Mesendoderm (in vitro differentiated cells): ENCODE data around the gene PARVB.

ENCODE experiments used
- DNase-seq: peaks from one replicate; pipeline ENCODE4 v3.0.0; 2013
- H2AK5ac ChIP-seq: 2 replicates; pipeline ENCODE4 v1.6.1; 2013; ENCODE audit warnings: low read length, inconsistent platforms
- H2BK120ac ChIP-seq: 2 replicates; pipeline ENCODE4 v1.6.1; 2013; ENCODE audit warnings: low read depth, mild to moderate bottlenecking, low read length, moderate library complexity, mixed read lengths
- H2BK15ac ChIP-seq: replicated peaks from 2 replicates; pipeline ENCODE4 v1.6.1; 2013; ENCODE audit warnings: low read depth, mild to moderate bottlenecking, moderate library complexity
- H2BK5ac ChIP-seq: 2 replicates; pipeline ENCODE4 v1.6.1; 2013; ENCODE audit warnings: low read length, inconsistent platforms
- H3K18ac ChIP-seq: 2 replicates; pipeline ENCODE4 v1.6.1; 2013; ENCODE audit warnings: mild to moderate bottlenecking, low read length, mixed read lengths
- H3K23ac ChIP-seq: one replicate; pipeline ENCODE4 v1.6.1; 2013; ENCODE audit warnings: low read length
- H3K27ac ChIP-seq: 2 replicates; pipeline ENCODE4 v1.5.1; 2013; ENCODE audit warnings: low read depth, mild to moderate bottlenecking, inconsistent platforms, low read length, moderate library complexity
- H3K27me3 ChIP-seq: 2 replicates; pipeline ENCODE4 v1.6.1; 2013; ENCODE audit warnings: low read length, control low read depth, mild to moderate bottlenecking, inconsistent platforms; ENCODE audit not compliant: insufficient read depth, poor library complexity
- H3K36me3 ChIP-seq: 2 replicates; pipeline ENCODE4 v1.6.1; 2013; ENCODE audit warnings: low read length, inconsistent platforms; ENCODE audit not compliant: control insufficient read depth, insufficient read depth
- H3K4ac ChIP-seq: one replicate; pipeline ENCODE4 v1.6.1; 2013; ENCODE audit warnings: low read depth, mild to moderate bottlenecking, low read length, moderate library complexity
- H3K4me1 ChIP-seq: 2 replicates; pipeline ENCODE4 v1.6.1; 2013; ENCODE audit warnings: low read depth, low read length, inconsistent platforms; ENCODE audit not compliant: control insufficient read depth
- H3K4me2 ChIP-seq: 2 replicates; pipeline ENCODE4 v1.6.1; 2013; ENCODE audit warnings: low read length
- H3K4me3 ChIP-seq: 2 replicates; pipeline ENCODE4 v1.5.1; 2013; ENCODE audit warnings: mild to moderate bottlenecking, low read length
- H3K56ac ChIP-seq: one replicate; pipeline ENCODE4 v1.6.1; 2013; ENCODE audit warnings: low read length
- H3K79me1 ChIP-seq: 2 replicates; pipeline ENCODE4 v1.6.1; 2013; ENCODE audit warnings: low read length, inconsistent platforms
- H3K79me2 ChIP-seq: 2 replicates; pipeline ENCODE4 v1.6.1; 2013; ENCODE audit warnings: mild to moderate bottlenecking, low read length; ENCODE audit not compliant: control insufficient read depth, insufficient read depth
- H3K9ac ChIP-seq: 2 replicates; pipeline ENCODE4 v1.6.1; 2013; ENCODE audit warnings: low read length, inconsistent platforms
- H4K5ac ChIP-seq: one replicate; pipeline ENCODE4 v1.6.1; 2013; ENCODE audit warnings: low read length
- H4K8ac ChIP-seq: one replicate; pipeline ENCODE4 v1.6.1; 2013; ENCODE audit warnings: low read depth, mild to moderate bottlenecking, control low read depth, low read length, moderate library complexity
- WGBS: extraction: QIAGEN DNeasy Blood & Tissue Kit; methylation state at CpG from one replicate; pipeline ENCODE4 v1.1.7; 2013; ENCODE audit warnings: low lambda C conversion rate, missing lambda C conversion rate; ENCODE audit not compliant: insufficient coverage; ENCODE audit errors: extremely low coverage; 5-methylcytosine and 5-hydroxymethylcytosine counted together

Gene PARVB

DNA sequence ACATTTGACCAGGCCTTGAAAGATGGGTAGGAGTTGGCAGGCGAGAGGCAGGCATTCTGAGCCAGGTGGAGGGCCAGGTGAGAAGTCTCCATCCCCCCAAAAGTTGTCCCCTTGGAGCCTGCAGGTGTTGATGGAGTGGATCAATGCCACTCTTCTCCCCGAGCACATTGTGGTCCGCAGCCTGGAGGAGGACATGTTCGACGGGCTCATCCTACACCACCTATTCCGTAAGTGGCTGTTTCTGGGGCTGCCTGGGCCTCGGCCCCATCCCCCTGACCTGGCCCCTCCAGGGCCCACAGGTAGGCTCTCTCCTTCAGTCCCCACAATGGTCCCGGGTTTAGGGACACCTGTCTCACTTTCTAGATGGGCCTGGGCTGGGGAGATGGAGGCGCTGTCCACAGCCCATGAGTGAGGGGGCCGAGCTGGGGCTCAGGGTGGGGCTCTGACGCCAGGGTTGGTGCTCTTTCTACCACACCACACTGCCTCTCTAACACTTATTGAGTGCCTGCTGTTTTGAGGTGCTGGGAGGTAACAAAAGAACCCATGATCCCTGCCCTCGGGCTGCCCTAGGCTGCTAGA lies 163.6 kb downstream of the PARVB start:
- Histone ChIP-seq H3K4me3 (no peak overlapping the region), H3K36me3 (no peaks in the 10 kb centered on the region), H3K9ac (no peak overlapping the region), H4K8ac (no peak overlapping the region), H3K18ac (no peak overlapping the region), H2BK5ac (no peak overlapping the region), H2AK5ac (no peak overlapping the region), H3K23ac (no peak overlapping the region), H3K4me2 (no peak overlapping the region), H4K5ac (no peak overlapping the region), H3K27me3 (no peaks in the 10 kb centered on the region), H3K27ac (no peak overlapping the region), H3K4me1 (no peaks in the 10 kb centered on the region), H3K56ac (no peak overlapping the region), H3K79me2 (no peaks in the 10 kb centered on the region), H2BK15ac (no peak overlapping the region), H3K4ac (no peak overlapping the region), H3K79me1 (no peaks in the 10 kb centered on the region), H2BK120ac (no peak overlapping the region)
- no CpG with 5 or more reads among the region's 12 CpGs for WGBS
- no peak for DNase-seq

- no peak overlapping the region for H3K18ac ChIP-seq
- whole genome bisulfite sequencing, result no CpG with 5 or more reads among the region's 8 CpGs
- no peak overlapping the region for H3K4me2 ChIP-seq
- no peaks in the 10 kb centered on the region for H3K27me3 ChIP-seq
- no peak overlapping the region for H4K5ac ChIP-seq
- no peak overlapping the region for H2BK5ac ChIP-seq
- H2BK120ac ChIP-seq, result no peak overlapping the region
- no peaks in the 10 kb centered on the region for H3K36me3 ChIP-seq
- H3K4me1 ChIP-seq, result no peaks in the 10 kb centered on the region
- DNase-seq, result no peak
- no peak overlapping the region for H3K4ac ChIP-seq
- no peaks in the 10 kb centered on the region for H3K79me1 ChIP-seq
- H2BK15ac ChIP-seq, result no peak overlapping the region
- H3K56ac ChIP-seq, result no peak overlapping the region
- no peak overlapping the region for H4K8ac ChIP-seq
- no peak overlapping the region for H3K9ac ChIP-seq
- H3K79me2 ChIP-seq, result no peaks in the 10 kb centered on the region
- H3K4me3 ChIP-seq, result no peak overlapping the region
- no peak overlapping the region for H3K27ac ChIP-seq
- no peak overlapping the region for H3K23ac ChIP-seq
- H2AK5ac ChIP-seq, result no peak overlapping the region
Observed at GRCh38 chr22:44188316-44188715, 164.2 kb downstream of the PARVB start.

DNA sequence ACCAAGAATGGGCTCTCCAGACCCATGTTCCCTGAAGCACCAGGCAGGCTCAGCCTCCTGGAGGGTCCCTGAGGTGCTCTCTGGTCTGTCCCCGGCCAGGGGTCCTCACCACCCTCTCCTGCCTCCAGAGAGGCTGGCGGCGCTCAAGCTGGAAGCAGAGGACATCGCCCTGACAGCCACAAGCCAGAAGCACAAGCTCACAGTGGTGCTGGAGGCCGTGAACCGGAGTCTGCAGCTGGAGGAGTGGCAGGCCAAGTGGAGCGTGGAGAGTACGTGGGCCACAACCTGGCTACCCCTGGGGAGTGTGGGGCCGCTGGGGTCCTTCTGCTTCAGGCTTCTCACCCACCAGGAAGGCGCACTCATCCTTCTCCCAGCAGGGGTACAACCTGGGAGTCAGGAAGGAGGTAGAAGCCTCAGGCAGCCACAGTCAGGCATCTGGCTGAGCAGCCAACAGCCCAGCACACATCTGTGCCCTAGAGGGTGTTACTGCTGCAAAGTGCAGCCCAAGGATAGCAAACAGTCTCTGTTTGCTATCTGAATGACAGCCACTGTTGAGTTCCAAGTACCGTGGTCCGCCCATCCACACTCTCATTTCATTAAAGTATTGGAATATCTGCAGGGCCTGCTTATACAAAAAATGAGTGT lies 165.0 kb downstream of the PARVB start:
- no peaks in the 10 kb centered on the region for H3K27me3 ChIP-seq
- H3K56ac ChIP-seq, result no peak overlapping the region
- no peaks in the 10 kb centered on the region for H3K79me1 ChIP-seq
- H3K4me1 ChIP-seq, result no peaks in the 10 kb centered on the region
- no peak overlapping the region for H2BK5ac ChIP-seq
- H2BK15ac ChIP-seq, result no peak overlapping the region
- H2BK120ac ChIP-seq, result no peak overlapping the region
- H3K9ac ChIP-seq, result no peak overlapping the region
- no peak overlapping the region for H3K23ac ChIP-seq
- no peaks in the 10 kb centered on the region for H3K36me3 ChIP-seq
- no peak for DNase-seq
- no peak overlapping the region for H2AK5ac ChIP-seq
- H4K5ac ChIP-seq, result no peak overlapping the region
- H3K18ac ChIP-seq, result no peak overlapping the region
- no peak overlapping the region for H3K4ac ChIP-seq
- H3K27ac ChIP-seq, result no peak overlapping the region
- H3K4me3 ChIP-seq, result no peak overlapping the region
- no peak overlapping the region for H3K4me2 ChIP-seq
- WGBS, result no CpG with 5 or more reads among the region's 12 CpGs
- no peak overlapping the region for H4K8ac ChIP-seq
- H3K79me2 ChIP-seq, result no peaks in the 10 kb centered on the region

DNA sequence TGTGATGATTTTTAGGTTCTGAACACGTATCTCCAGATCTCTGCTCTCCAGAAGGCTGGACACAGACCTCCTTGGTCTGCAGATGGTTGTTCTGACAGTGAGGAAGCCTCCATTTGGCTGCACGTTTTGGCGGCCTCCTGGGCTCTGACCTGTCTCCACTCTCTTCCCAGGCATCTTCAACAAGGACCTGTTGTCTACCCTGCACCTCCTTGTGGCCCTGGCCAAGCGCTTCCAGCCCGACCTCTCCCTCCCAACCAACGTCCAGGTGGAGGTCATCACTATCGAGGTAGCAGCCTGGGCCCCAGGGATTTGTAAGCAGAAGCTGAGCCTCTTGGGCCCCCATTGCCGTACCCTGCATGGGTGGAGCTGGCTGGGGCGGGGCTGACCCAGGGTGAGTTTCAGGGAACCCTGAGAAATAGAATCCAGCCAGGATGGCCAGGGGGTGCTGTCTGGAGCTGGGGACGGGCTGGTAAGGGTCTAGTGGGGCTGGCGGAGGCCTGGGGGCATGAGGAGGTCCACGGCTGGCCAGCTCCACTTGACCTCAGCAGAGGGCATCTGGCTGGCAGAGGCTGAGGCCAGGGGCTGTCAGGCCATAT lies 166.4 kb downstream of the PARVB start:
- no peak for DNase-seq
- H2BK5ac ChIP-seq, result no peak overlapping the region
- no peak overlapping the region for H3K18ac ChIP-seq
- no peaks in the 10 kb centered on the region for H3K79me1 ChIP-seq
- no peak overlapping the region for H3K4me2 ChIP-seq
- H3K4ac ChIP-seq, result no peak overlapping the region
- H3K36me3 ChIP-seq, result no peaks in the 10 kb centered on the region
- no peak overlapping the region for H3K9ac ChIP-seq
- no CpG with 5 or more reads among the region's 12 CpGs for WGBS
- no peak overlapping the region for H3K56ac ChIP-seq
- no peak overlapping the region for H4K8ac ChIP-seq
- H3K27me3 ChIP-seq, result no peaks in the 10 kb centered on the region
- no peak overlapping the region for H2AK5ac ChIP-seq
- no peaks in the 10 kb centered on the region for H3K79me2 ChIP-seq
- H2BK15ac ChIP-seq, result no peak overlapping the region
- no peak overlapping the region for H3K4me3 ChIP-seq
- H2BK120ac ChIP-seq, result no peak overlapping the region
- no peak overlapping the region for H3K23ac ChIP-seq
- no peak overlapping the region for H4K5ac ChIP-seq
- H3K4me1 ChIP-seq, result no peaks in the 10 kb centered on the region
- no peak overlapping the region for H3K27ac ChIP-seq

GRCh38 chr22:44191036-44191454 lies 166.9 kb downstream of the PARVB start:
- Histone ChIP-seq H3K4me1 (no peaks in the 10 kb centered on the region), H2BK15ac (no peak overlapping the region), H3K9ac (no peak overlapping the region), H3K36me3 (no peaks in the 10 kb centered on the region), H3K27ac (no peak overlapping the region), H3K4ac (no peak overlapping the region), H3K79me2 (no peaks in the 10 kb centered on the region), H3K4me3 (no peak overlapping the region), H3K18ac (no peak overlapping the region), H2BK5ac (no peak overlapping the region), H3K79me1 (no peaks in the 10 kb centered on the region), H4K8ac (no peak overlapping the region), H4K5ac (no peak overlapping the region), H3K4me2 (no peak overlapping the region), H3K56ac (no peak overlapping the region), H2AK5ac (no peak overlapping the region), H3K27me3 (no peaks in the 10 kb centered on the region), H2BK120ac (no peak overlapping the region), H3K23ac (no peak overlapping the region)
- peak; percentile 20 for DNase-seq
- no CpG with 5 or more reads among the region's 9 CpGs for WGBS
